RWPE2 (cell line): Measurements from ENCODE around the gene AP3M1.
A peak's percentile ranks its signal among the peaks of the same experiment; 100 is the strongest.
"Not testable (repeated sequence)": the region's sequence is repeated elsewhere in the genome, so short reads cannot be mapped to it uniquely, and the experiment has no call there.

Experiments
- ATAC-seq: fragments of 200-7000 bp; cut with Tn5 transposase; 3 replicates; pipeline ENCODE4 v1.9.1; 2021; ENCODE audit warnings: low read depth
- DNase-seq: peaks from one replicate; pipeline ENCODE4 v3.0.0-alpha.2; 2020; ENCODE audit warnings: low spot score
- H3K27ac ChIP-seq: fragments of 450-650 bp; 2 replicates; pipeline ENCODE4 v1.5.1; 2017; ENCODE audit warnings: mild to moderate bottlenecking; ENCODE audit not compliant: poor library complexity, severe bottlenecking
- H3K27me3 ChIP-seq: fragments of 250-450 bp; sonication (Bioruptor Pico); 2 replicates; pipeline ENCODE4 v1.5.1; 2021; ENCODE audit warnings: mild to moderate bottlenecking, moderate library complexity; ENCODE audit not compliant: insufficient read depth, poor library complexity, severe bottlenecking
- H3K36me3 ChIP-seq: fragments of 250-450 bp; sonication (Bioruptor Pico); 2 replicates; pipeline ENCODE4 v1.5.1; 2020; ENCODE audit warnings: low read depth, mild to moderate bottlenecking, moderate library complexity
- H3K4me1 ChIP-seq: fragments of 250-450 bp; sonication (Bioruptor Pico); 2 replicates; pipeline ENCODE4 v1.5.1; 2021; ENCODE audit warnings: mild to moderate bottlenecking, moderate library complexity; ENCODE audit not compliant: insufficient read depth, poor library complexity, severe bottlenecking
- H3K4me3 ChIP-seq: fragments of 250-450 bp; sonication (Bioruptor Pico); 2 replicates; pipeline ENCODE4 v1.5.1; 2021; ENCODE audit warnings: mild to moderate bottlenecking, moderate library complexity; ENCODE audit not compliant: severe bottlenecking
- H3K9me3 ChIP-seq: fragments of 250-450 bp; sonication (Bioruptor Pico); 2 replicates; pipeline ENCODE4 v1.5.1; 2021; ENCODE audit warnings: mild to moderate bottlenecking, moderate library complexity; ENCODE audit not compliant: severe bottlenecking
- TF ChIP-seq, protein P1 (sequence below): fragments of 450-650 bp; IDR thresholded peaks from one replicate; pipeline ENCODE4 v1.5.1; 2017; ENCODE audit warnings: mild to moderate bottlenecking, moderate library complexity; ENCODE audit not compliant: poor library complexity, severe bottlenecking

AP3M1 gene

DNA sequence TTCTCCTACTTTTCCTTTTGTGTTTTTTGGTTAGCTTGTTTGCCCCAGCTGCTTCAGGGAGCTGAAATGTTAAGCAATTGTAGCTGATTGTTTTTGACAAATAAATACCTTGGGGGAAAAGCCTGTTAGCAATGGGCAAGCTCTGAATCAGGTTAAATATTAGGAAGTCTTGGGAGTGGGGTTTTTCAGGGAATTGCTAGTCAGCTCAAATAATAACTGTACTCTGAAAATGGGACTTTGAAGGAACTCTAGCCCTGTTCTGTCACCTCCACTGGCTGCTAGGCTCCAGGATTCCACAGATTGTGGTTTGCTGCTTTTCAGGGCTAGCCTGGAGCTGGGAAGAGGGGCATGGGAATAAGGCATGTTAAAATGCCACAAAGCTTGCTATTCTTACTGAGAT lies 39.9 kb upstream of the AP3M1 start:
- no peaks in the 10 kb centered on the region for H3K27me3 ChIP-seq
- peak overlapping the region; percentile 100 for H3K27ac ChIP-seq
- H3K4me3 ChIP-seq: no peak overlapping the region
- DNase-seq (no peak), ATAC-seq (peak; percentile 24; the same call in 2 of the 3 replicates)
- H3K4me1 ChIP-seq: peaks cover 82% of the 10 kb centered on the region
- TF ChIP-seq, protein P1, sequence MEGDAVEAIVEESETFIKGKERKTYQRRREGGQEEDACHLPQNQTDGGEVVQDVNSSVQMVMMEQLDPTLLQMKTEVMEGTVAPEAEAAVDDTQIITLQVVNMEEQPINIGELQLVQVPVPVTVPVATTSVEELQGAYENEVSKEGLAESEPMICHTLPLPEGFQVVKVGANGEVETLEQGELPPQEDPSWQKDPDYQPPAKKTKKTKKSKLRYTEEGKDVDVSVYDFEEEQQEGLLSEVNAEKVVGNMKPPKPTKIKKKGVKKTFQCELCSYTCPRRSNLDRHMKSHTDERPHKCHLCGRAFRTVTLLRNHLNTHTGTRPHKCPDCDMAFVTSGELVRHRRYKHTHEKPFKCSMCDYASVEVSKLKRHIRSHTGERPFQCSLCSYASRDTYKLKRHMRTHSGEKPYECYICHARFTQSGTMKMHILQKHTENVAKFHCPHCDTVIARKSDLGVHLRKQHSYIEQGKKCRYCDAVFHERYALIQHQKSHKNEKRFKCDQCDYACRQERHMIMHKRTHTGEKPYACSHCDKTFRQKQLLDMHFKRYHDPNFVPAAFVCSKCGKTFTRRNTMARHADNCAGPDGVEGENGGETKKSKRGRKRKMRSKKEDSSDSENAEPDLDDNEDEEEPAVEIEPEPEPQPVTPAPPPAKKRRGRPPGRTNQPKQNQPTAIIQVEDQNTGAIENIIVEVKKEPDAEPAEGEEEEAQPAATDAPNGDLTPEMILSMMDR: no peak
- no peaks in the 10 kb centered on the region for H3K9me3 ChIP-seq
- peaks cover 6% of the 10 kb centered on the region for H3K36me3 ChIP-seq

DNA sequence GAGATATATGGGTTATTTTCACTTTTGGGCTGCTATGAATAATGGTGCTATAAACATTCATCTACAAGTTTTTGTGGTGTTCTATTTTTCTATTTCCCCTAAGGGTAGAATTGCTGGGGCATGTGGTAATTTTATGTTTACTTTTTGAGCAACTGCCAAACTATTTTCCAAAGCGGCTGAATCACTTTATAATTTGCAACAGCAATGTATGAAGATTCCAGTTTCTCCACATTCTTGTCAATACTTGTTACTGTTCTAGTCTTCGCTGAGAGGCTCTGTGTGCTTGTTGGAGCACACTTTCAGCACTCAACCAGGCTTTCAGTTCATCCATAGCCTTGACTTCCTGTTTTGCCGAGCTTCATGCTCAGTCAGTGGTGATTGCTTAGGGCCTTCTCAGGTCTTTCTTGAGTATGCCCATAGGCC lies 39.4 kb upstream of the AP3M1 start:
- DNase-seq (no peak), ATAC-seq (peak; percentile 97)
- TF ChIP-seq, protein P1: no peak
- Histone ChIP-seq H3K36me3 (peaks cover 7% of the 10 kb centered on the region), H3K4me3 (no peak overlapping the region), H3K27me3 (no peaks in the 10 kb centered on the region), H3K9me3 (no peaks in the 10 kb centered on the region), H3K4me1 (peaks cover 78% of the 10 kb centered on the region), H3K27ac (peak overlapping the region; percentile 100)

DNA sequence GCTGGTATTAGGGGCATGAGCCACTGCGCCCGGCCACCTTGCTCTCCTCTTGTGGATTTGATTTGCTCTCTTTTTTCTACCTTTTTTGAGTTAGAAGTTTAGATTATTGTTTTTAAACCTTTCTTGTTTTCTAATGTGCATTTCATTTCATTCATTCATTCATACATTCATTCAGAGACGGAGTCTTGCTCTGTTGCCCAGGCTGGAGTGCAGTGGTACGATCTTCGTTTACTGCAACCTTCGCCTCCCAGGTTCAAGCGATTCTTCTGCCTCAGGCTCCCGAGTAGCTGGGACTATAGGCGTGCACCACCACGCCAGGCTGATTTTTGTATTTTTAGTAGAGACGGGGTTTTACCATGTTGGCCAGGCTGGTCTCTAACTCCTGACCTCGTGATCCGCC lies 38.0 kb upstream of the AP3M1 start:
- not testable (repeated sequence) for DNase-seq, H3K27me3 ChIP-seq, ATAC-seq, H3K9me3 ChIP-seq, H3K4me3 ChIP-seq
- Histone ChIP-seq H3K27ac (peak overlapping the region; percentile 100), H3K36me3 (peaks cover 12% of the 10 kb centered on the region), H3K4me1 (peaks cover 68% of the 10 kb centered on the region)

DNA sequence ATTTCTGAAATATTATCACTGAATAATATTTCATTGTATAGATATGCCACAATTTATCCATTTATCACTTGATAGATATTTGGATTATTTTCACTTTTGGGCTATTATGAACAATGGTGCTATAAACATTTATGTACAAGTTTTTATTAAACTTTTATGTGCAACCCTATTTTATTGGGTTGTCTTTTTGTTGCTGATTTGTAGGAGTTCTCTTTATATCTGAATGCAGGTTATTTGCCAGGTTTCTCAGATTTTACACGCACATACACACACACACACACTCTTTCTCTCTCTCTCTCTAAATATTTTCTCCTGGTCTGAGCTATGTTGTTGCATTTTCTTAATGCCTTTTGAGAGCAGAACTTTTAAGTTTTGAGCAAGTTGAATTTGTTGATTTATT lies 36.6 kb upstream of the AP3M1 start:
- peak overlapping the region; percentile 100 for H3K27ac ChIP-seq
- H3K4me3 ChIP-seq: no peak overlapping the region
- peaks cover 12% of the 10 kb centered on the region for H3K36me3 ChIP-seq
- ATAC-seq: no peak
- no peaks in the 10 kb centered on the region for H3K9me3 ChIP-seq
- DNase-seq: no peak
- no peaks in the 10 kb centered on the region for H3K27me3 ChIP-seq
- TF ChIP-seq, protein P1: no peak
- H3K4me1 ChIP-seq: peaks cover 54% of the 10 kb centered on the region

DNA sequence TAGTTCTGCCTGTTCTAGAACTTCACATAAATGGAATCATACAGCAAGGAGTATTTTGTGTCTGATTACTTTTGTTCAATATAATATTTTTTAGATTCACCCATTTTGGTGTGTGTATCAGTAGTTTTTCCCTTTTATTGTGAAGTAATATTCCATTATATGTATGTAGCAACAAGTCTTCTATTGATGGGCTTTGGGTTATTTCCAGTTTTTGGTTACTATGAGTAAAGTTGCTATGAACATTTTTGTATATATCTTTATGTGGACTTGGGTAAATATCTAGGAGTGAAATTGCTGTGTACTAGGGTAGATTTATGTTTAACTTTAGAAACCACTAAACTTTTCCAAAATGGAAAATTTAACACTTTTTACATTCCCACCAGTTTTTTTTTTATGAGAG lies 36.0 kb upstream of the AP3M1 start:
- ATAC-seq (no peak), DNase-seq (no peak)
- TF ChIP-seq, protein P1: no peak
- H3K36me3 ChIP-seq: peaks cover 12% of the 10 kb centered on the region
- peaks cover 52% of the 10 kb centered on the region for H3K4me1 ChIP-seq
- peak overlapping the region; percentile 100 for H3K27ac ChIP-seq
- no peaks in the 10 kb centered on the region for H3K27me3 ChIP-seq
- H3K9me3 ChIP-seq: no peaks in the 10 kb centered on the region
- no peak overlapping the region for H3K4me3 ChIP-seq
